SK-N-MC (cell line): ENCODE measurements around the gene MGAT4B.

ENCODE experiments used
- DNase-seq: peaks from one replicate; pipeline ENCODE4 v3.0.0-alpha.2; 2011; ENCODE audit warnings: low read depth, low spot score
- H3K27ac ChIP-seq: fragments of 200-600 bp; sonication (generic); 2 replicates; pipeline ENCODE4 v1.5.1; 2016; ENCODE audit warnings: mixed run types
- H3K36me3 ChIP-seq: fragments of 200-600 bp; sonication (generic); 2 replicates; pipeline ENCODE4 v1.6.1; 2017; ENCODE audit warnings: antibody characterized with exemption, low read length, mixed read lengths; ENCODE audit not compliant: insufficient read depth
- H3K4me3 ChIP-seq: fragments of 200-600 bp; sonication (generic); 2 replicates; pipeline ENCODE4 v1.5.1; 2016
- H3K9ac ChIP-seq: fragments of 200-600 bp; sonication (generic); 2 replicates; pipeline ENCODE4 v1.8.0; 2017; ENCODE audit warnings: mixed run types, mixed read lengths; ENCODE audit not compliant: insufficient read length
- H3K9me3 ChIP-seq: fragments of 200-600 bp; sonication (generic); 2 replicates; pipeline ENCODE4 v1.6.1; 2017; ENCODE audit warnings: low read depth, mild to moderate bottlenecking, antibody characterized with exemption, low read length, moderate library complexity, mixed read lengths
- EZH2 ChIP-seq: fragments of 200-600 bp; sonication (generic); IDR thresholded peaks from one replicate; pipeline ENCODE4 v1.6.1; 2017; ENCODE audit warnings: antibody characterized with exemption
- FOXP2 ChIP-seq: optimal IDR thresholded peaks from 2 replicates; pipeline ENCODE3; 2011; ENCODE audit warnings: mild to moderate bottlenecking, moderate library complexity; ENCODE audit not compliant: insufficient read depth; ENCODE audit errors: extremely low read length, control extremely low read depth
- POLR2AphosphoS5 ChIP-seq: IDR thresholded peaks from 2 replicates; pipeline ENCODE4 v1.6.1; 2012; ENCODE audit warnings: mild to moderate bottlenecking, low read depth, low read length, borderline replicate concordance

The MGAT4B gene

GRCh38 chr5:179801304-179802206 is 5.1 kb downstream of the MGAT4B start:
- Histone ChIP-seq H3K9ac (no peak overlapping the region), H3K9me3 (no peaks in the 10 kb centered on the region), H3K4me3 (no peak overlapping the region), H3K36me3 (no peaks in the 10 kb centered on the region; the same call in 1 of the 2 replicates), H3K27ac (no peak overlapping the region)
- no peak for DNase-seq
- no peak for TF ChIP-seq FOXP2
- TF ChIP-seq POLR2AphosphoS5 = no peak
- TF ChIP-seq EZH2 = no peak

- Histone ChIP-seq H3K4me3 (no peak overlapping the region), H3K9ac (no peak overlapping the region), H3K36me3 (no peaks in the 10 kb centered on the region; the same call in 1 of the 2 replicates), H3K9me3 (no peaks in the 10 kb centered on the region), H3K27ac (no peak overlapping the region)
- TF ChIP-seq EZH2 (no peak), FOXP2 (no peak), POLR2AphosphoS5 (no peak)
- no peak for DNase-seq
These were observed 5.9 kb downstream of the MGAT4B start for GRCh38 chr5:179800696-179801201.

- H3K9ac ChIP-seq = no peak overlapping the region
- H3K9me3 ChIP-seq = no peaks in the 10 kb centered on the region
- no peak overlapping the region for H3K27ac ChIP-seq
- H3K4me3 ChIP-seq = no peak overlapping the region
- TF ChIP-seq FOXP2 = no peak
- no peak for TF ChIP-seq POLR2AphosphoS5
- H3K36me3 ChIP-seq = no peaks in the 10 kb centered on the region; the same call in 1 of the 2 replicates
- DNase-seq = no peak
These were observed 6.5 kb downstream of the MGAT4B start for GRCh38 chr5:179800071-179800695.

GRCh38 chr5:179799644-179799973 is 7.1 kb downstream of the MGAT4B start:
- no peak overlapping the region for H3K27ac ChIP-seq
- H3K36me3 ChIP-seq = no peaks in the 10 kb centered on the region; the same call in 1 of the 2 replicates

GRCh38 chr5:179798771-179799643 is 7.7 kb downstream of the MGAT4B start:
- no peak for DNase-seq
- Histone ChIP-seq H3K4me3 (no peak overlapping the region), H3K9ac (no peak overlapping the region), H3K9me3 (no peaks in the 10 kb centered on the region), H3K27ac (no peak overlapping the region), H3K36me3 (no peaks in the 10 kb centered on the region; the same call in 1 of the 2 replicates)
- TF ChIP-seq FOXP2 (no peak), EZH2 (no peak), POLR2AphosphoS5 (no peak)

More at GRCh38 chr5:179799644-179799973, 7.1 kb downstream of the MGAT4B start:
- TF ChIP-seq EZH2 (no peak), FOXP2 (no peak), POLR2AphosphoS5 (no peak)
- Histone ChIP-seq H3K4me3 (no peak overlapping the region), H3K9me3 (no peaks in the 10 kb centered on the region), H3K9ac (no peak overlapping the region)
- no peak for DNase-seq

- TF ChIP-seq FOXP2 (no peak), EZH2 (no peak), POLR2AphosphoS5 (no peak)
- H3K27ac ChIP-seq = no peak overlapping the region
- H3K9ac ChIP-seq = no peak overlapping the region
- H3K4me3 ChIP-seq = no peak overlapping the region
- no peaks in the 10 kb centered on the region for H3K9me3 ChIP-seq
- no peaks in the 10 kb centered on the region; the same call in 1 of the 2 replicates for H3K36me3 ChIP-seq
- DNase-seq = no peak
These were observed 8.4 kb downstream of the MGAT4B start for GRCh38 chr5:179798144-179798770.

GRCh38 chr5:179797741-179798140 is 8.9 kb downstream of the MGAT4B start:
- no peaks in the 10 kb centered on the region for H3K9me3 ChIP-seq
- no peak overlapping the region for H3K27ac ChIP-seq
- no peak for DNase-seq
- no peak for TF ChIP-seq FOXP2
- TF ChIP-seq POLR2AphosphoS5 = no peak
- no peak for TF ChIP-seq EZH2
- no peak overlapping the region for H3K4me3 ChIP-seq
- no peak overlapping the region for H3K9ac ChIP-seq
- H3K36me3 ChIP-seq = no peaks in the 10 kb centered on the region; the same call in 1 of the 2 replicates
